Natural killer cell (primary cell): ENCODE results near the gene SLA2. TPM values are rescaled to one million over a fixed set of nuclear protein-coding genes. Genes with fewer than 3 reads are reported as not detected.

Experiments used
- ATAC-seq, 3 donors: fragments of 150-1000 bp in 2 of 3; fragments of 200-7000 bp in 1 of 3; cut with Tn5 transposase; 1 replicate in 1 of 3; 2 replicates in 2 of 3; pipeline ENCODE4 v1.10.0; 2021; ENCODE audit warnings: mild to moderate bottlenecking in 2 of 3, moderate library complexity in 2 of 3
- DNase-seq, 2 donors: peaks; one replicate each; pipeline versions ENCODE4 v3.0.0 to v3.0.0-alpha.2; 2013 to 2021; ENCODE audit warnings: mixed read lengths in 1 of 2
- H3K27ac ChIP-seq: one replicate; pipeline ENCODE4 v1.5.1; 2013; ENCODE audit warnings: mild to moderate bottlenecking, low read length
- H3K27me3 ChIP-seq: one replicate; pipeline ENCODE4 v1.6.1; 2013; ENCODE audit warnings: low read length; ENCODE audit not compliant: control insufficient read depth, insufficient read depth
- H3K36me3 ChIP-seq: one replicate; pipeline ENCODE4 v1.6.1; 2013; ENCODE audit warnings: low read length; ENCODE audit not compliant: control insufficient read depth, insufficient read depth
- H3K4me1 ChIP-seq: one replicate; pipeline ENCODE4 v1.6.1; 2013; ENCODE audit warnings: low read length; ENCODE audit not compliant: control insufficient read depth, insufficient read depth
- H3K4me3 ChIP-seq: one replicate; pipeline ENCODE4 v1.5.1; 2013; ENCODE audit warnings: low read length
- H3K9me3 ChIP-seq: one replicate; pipeline ENCODE4 v1.6.1; 2013; ENCODE audit warnings: low read length; ENCODE audit not compliant: control insufficient read depth, insufficient read depth
- H3K27ac Mint-ChIP-seq, 2 donors: one replicate each; pipeline ENCODE4 v1.8.0; 2022; ENCODE audit warnings: mild to moderate bottlenecking in 2 of 2, mixed read lengths in 2 of 2, moderate library complexity in 1 of 2
- H3K27me3 Mint-ChIP-seq, 2 donors: one replicate each; pipeline ENCODE4 v1.8.0; 2022; ENCODE audit warnings: low read depth in 2 of 2, mixed read lengths in 2 of 2
- H3K36me3 Mint-ChIP-seq: one replicate; pipeline ENCODE4 v1.8.0; 2022; ENCODE audit warnings: mixed read lengths
- H3K4me1 Mint-ChIP-seq, 2 donors: one replicate each; pipeline ENCODE4 v1.8.0; 2022; ENCODE audit warnings: mixed read lengths in 2 of 2
- H3K4me3 Mint-ChIP-seq: one replicate; pipeline ENCODE4 v1.8.0; 2022; ENCODE audit warnings: mild to moderate bottlenecking, moderate library complexity, mixed read lengths
- H3K9me3 Mint-ChIP-seq, 2 donors: one replicate each; pipeline ENCODE4 v1.8.0; 2022; ENCODE audit warnings: mixed read lengths in 2 of 2
- CTCF ChIP-seq: fragments of 200-600 bp; IDR thresholded peaks from one replicate; pipeline ENCODE4 v1.8.0; 2022; ENCODE audit warnings: antibody characterized with exemption
- WGBS: methylation state at CpG from one replicate; pipeline ENCODE4 v1.1.7; 2013; ENCODE audit warnings: missing lambda C conversion rate; ENCODE audit not compliant: insufficient coverage; 5-methylcytosine and 5-hydroxymethylcytosine counted together
- intact Hi-C: fragments of 100-400 bp; cut with micrococcal nuclease; formaldehyde crosslinking; loops from one replicate; pipeline ENCODE4 v1.14.2; 2022
- total RNA-seq, 4 donors: library from RNA; stranded (reverse); fragments of 120-200 nt in 1 of 4; gene quantifications; one replicate each; pipeline versions ENCODE4 v1.2.3 to v1.2.4, GENCODE V29; 2013 to 2022

SLA2 gene
- total RNA-seq, 3 donors from 2014 or later (not counting 1 experiment from before 2014, with no cell fraction given) = 77.0 to 116 (median 90.3) TPM

DNA sequence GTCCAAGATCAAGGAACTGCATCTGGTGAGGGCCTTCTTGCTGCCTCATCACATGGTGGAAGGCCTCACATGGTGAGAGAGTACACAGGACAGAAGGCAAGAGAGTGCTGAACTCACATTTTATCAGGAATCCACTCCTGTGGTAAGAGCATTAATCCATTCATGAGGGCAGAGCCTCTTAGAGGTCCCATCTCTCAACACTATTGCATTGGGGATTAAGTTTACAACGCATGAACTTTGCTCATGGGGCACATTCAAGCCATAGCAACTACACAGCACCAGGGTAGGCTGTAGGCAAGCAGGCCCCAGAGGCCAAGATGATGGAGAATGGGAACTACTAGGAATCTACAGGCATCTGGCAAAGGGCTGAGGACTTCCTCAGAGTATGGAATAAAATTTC, 82.6 kb downstream of the SLA2 start:
- Histone ChIP-seq H3K27ac (peak overlapping the region; percentile 82), H3K27me3 (no peaks in the 10 kb centered on the region), H3K4me1 (peaks cover 16% of the 10 kb centered on the region), H3K9me3 (peaks cover 26% of the 10 kb centered on the region), H3K36me3 (no peaks in the 10 kb centered on the region), H3K4me3 (no peak overlapping the region)
- Mint-ChIP-seq H3K9me3 (peaks cover 3 to 8% of the 10 kb centered on the region in 2 donors), H3K27ac (peak overlapping the region; percentile 86 to 90), H3K4me3 (no peak overlapping the region), H3K36me3 (no peaks in the 10 kb centered on the region), H3K4me1 (peaks cover 19 to 20% of the 10 kb centered on the region in 2 donors), H3K27me3 (no peaks in the 10 kb centered on the region)
- no peak for TF ChIP-seq CTCF
- peak in 1 of 3 donors; percentile 5 for ATAC-seq
- WGBS = no CpG with 5 or more reads among the region's 1 CpG
- intact Hi-C loops = loop anchor here (10.0 kb wide), 1 partner anchor 371 kb away; no protein-coding TSS in a partner anchor
- DNase-seq = no peak

DNA sequence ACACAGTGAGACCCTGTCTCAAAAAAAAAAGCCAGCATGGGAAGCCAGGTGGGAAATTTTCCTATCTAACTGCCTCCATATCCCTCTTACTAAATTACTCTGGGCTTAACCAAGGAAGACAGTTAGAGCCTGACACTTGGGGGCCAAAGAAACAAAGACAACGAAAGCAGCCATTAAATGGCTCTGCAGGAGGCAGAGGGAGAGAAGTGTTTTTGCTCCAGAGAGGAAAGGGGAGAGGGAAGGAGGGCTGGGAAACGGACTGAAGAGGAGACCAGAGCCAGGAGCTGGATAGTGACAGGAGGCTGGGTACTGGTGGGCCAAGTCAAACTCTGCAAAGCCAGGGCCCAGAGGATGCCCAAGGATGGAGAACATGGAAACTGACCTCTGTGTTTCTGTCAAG, 83.3 kb downstream of the SLA2 start:
- H3K36me3 Mint-ChIP-seq = no peaks in the 10 kb centered on the region
- intact Hi-C loops = loop anchor here (10.0 kb wide), 1 partner anchor 372 kb away; no protein-coding TSS in a partner anchor
- 93% methylated on average over 2 of the region's 2 CpGs for WGBS
- no peaks in the 10 kb centered on the region for H3K27me3 Mint-ChIP-seq
- Histone ChIP-seq H3K9me3 (peaks cover 26% of the 10 kb centered on the region), H3K4me1 (peaks cover 16% of the 10 kb centered on the region), H3K4me3 (no peak overlapping the region), H3K27ac (no peak overlapping the region), H3K27me3 (no peaks in the 10 kb centered on the region), H3K36me3 (no peaks in the 10 kb centered on the region)
- H3K27ac Mint-ChIP-seq = peak overlapping the region; percentile 86 to 90
- H3K9me3 Mint-ChIP-seq = peaks cover 3 to 8% of the 10 kb centered on the region in 2 donors
- H3K4me3 Mint-ChIP-seq = no peak overlapping the region
- DNase-seq = no peak
- H3K4me1 Mint-ChIP-seq = peaks cover 19 to 20% of the 10 kb centered on the region in 2 donors
- no peak for TF ChIP-seq CTCF
- no peak for ATAC-seq

Other genes starting within 250 kb of the SLA2 start
- gene MYL9, start 104.7 kb downstream of the SLA2 start, total RNA-seq = 10 to 100 TPM in 1 of 3 donors, 1 to 10 TPM in 2; 2.7 to 13.5 (median 2.7) TPM
- 10 to 100 TPM; 19.9 to 28.5 (median 25.9) TPM for gene TGIF2, start 72.6 kb downstream of the SLA2 start, total RNA-seq
- gene RAB5IF, start 40.4 kb downstream of the SLA2 start, total RNA-seq = 100 to 1,000 TPM; 158 to 265 (median 247) TPM
- 10 to 100 TPM; 27.1 to 30.3 (median 28.3) TPM for gene NDRG3, start 99.9 kb upstream of the SLA2 start, total RNA-seq
- gene DSN1, start 127.6 kb upstream of the SLA2 start, total RNA-seq = 10 to 100 TPM; 15.8 to 19.1 (median 15.8) TPM
- gene TLDC2, start 229.9 kb upstream of the SLA2 start, total RNA-seq = 1 to 10 TPM in 1 of 3 donors, not detected in 2; 1.4 TPM